NK-92 treated with Interleukin-12 subunit alpha and Interleukin-12 subunit beta, amount 100 ng/mL, for 24 hours (cell line): ENCODE results near the gene NPAS4.
"Not testable (repeated sequence)": the region's sequence is repeated elsewhere in the genome, so short reads cannot be mapped to it uniquely, and the experiment has no call there.

Experiments
- DNase-seq: peaks from one replicate; lab custom pipeline; 2025; lab: John Stamatoyannopoulos, UW

Gene NPAS4

DNA sequence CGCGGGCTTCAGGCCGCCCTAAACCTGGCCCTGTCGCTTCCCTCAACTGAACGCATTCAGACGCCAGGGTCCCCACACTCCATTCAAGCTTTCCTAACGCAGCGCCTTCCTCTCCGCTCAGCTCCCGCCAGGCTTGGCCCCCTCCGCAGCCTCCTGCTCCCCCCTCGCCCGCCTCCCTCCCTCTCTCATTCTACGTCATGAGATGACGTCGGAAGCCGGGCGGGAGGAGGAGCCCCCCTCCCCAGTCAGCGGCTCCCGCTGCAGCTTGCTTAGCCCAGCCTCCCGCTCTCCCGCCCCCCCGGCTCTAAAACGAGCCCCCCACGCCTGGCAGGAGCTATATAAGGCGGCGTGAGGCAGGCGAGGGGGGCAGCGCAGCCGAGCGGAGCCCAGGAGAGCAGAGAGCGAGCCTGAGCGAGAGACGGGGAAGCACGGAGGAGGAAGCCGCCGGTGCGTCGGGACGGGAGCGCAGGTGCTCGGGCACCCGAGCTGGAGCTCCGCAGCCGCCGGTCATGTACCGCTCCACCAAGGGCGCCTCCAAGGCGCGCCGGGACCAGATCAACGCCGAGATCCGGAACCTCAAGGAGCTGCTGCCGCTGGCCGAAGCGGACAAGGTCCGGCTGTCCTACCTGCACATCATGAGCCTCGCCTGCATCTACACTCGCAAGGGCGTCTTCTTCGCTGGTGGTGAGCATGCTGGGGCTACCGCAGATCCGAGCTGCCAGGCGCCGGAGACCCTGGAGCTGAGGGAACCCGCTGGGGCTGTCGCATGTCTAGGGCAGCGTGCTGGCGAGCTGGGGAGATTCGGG is at the start of gene NPAS4:
NPAS4 (plus strand) TSS at position 365 of the 806 bp plus-strand sequence; CDS start at position 510, 145 bp downstream.
- DNase-seq: no peak

DNA sequence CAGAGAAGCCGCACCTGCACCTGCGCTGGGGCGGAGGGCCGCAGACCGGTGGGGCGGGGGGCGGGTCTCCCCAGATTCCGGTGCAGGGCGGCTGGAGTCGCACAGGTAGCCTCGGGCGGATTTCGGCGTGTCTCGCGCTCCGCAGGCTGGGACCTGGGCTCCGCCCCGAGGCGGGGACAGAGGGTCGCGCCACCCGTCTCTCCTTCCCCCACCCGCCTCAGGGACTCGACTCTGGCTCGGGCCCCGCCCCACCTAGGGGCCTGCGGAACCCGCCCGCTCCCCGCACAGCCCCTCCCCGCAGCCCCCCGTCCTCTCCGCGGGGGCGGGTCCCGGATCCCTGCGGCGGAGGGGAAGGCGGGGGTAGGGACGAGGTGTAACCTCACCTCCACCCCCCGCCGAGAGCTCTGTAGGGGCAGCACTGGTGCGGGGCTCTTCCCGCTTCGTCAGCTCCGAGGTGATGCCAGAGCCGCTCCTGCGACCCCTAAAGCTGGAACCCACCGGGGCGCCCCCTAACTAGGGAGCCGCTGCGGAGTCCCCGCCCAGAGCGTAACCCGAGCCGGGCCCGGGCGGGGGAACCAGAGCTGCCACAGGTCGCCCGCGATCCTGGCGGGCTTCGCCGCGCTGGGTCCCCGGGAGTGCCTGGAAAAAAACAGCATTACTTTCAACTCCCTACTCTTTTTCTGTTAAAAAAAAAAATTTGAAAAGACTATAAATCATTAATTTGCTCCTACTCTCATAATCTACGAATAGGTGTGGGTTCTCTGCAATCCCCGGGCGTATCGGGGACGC is 49.0 kb upstream of the NPAS4 start, which contains the start of gene SLC29A2:
SLC29A2 (minus strand) TSS at position 134 of the 789 bp plus-strand sequence. CDS start 169 bp downstream, outside the sequence.
- no peak for DNase-seq

- DNase-seq: no peak
Measured at GRCh38 chr11:66373265-66373664, 47.6 kb upstream of the NPAS4 start.

DNA sequence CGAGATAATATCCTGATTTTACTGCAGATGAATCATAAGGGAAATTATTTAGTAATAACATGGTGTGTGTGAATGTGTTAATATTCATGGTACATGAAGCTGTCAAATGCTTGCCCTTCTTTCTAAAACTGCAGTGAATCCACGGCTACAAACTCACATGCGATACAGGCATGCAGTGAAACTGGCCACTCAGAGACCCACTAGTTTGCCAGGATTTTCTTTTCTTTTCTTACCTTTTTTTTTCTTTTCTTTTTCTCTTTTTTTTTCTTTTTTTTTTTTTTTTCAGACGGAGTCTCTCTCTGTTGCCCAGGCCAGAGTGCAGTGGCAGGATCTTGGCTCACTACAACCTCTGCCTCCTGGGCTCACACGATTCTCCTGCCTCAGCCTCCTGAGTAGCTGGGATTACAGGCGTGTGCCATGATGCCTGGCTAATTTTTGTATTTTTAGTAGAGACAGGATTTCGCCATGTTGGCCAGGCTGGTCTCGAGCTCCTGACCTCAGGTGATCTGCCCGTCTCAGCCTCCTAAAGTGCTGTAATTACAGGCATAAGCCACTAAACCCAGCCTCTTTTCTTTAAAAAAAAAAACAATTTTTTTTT is 47.0 kb upstream of the NPAS4 start:
- not testable (repeated sequence) for DNase-seq

DNA sequence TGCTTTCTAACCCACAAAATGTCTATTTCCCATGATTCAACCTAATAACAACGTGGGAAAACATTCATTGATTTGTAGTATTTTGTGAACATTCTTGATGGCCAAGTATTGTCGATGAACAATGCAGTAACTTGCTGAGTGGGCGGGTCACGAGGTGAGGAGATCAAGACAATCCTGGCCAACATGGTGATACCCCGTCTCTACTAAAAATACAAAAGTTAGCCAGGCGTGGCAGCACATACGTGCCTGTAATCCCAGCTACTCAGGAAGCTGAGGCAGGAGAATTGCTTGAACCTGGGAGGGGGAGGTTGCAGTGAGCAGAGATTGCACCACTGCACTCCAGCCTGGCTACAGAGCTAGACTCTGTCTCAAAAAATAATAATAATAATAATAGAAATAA is 40.6 kb upstream of the NPAS4 start:
- not testable (repeated sequence) for DNase-seq

DNA sequence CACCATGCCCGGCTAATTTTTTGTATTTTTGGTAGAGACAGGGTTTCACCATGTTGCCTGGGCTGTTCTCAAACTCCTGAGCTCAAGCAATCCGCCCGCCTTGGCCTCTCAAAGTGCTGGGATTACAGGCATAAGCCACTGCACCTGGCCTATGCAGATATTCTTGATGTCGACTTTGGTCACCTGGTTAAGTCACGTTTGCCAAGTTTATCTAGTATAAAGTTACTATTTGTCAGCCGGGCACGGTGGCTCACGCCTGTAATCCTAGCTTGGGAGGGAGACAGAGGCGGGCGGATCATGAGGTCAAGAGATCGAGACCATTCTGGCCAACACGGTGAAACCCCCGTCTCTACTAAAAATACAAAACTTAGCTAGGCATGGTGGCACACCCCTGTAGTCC is 36.5 kb upstream of the NPAS4 start:
- not testable (repeated sequence) for DNase-seq

- peak; percentile 60 for DNase-seq
Measured at GRCh38 chr11:66386171-66387069, 34.4 kb upstream of the NPAS4 start.

GRCh38 chr11:66388780-66389386 is 32.0 kb upstream of the NPAS4 start:
- peak; percentile 35 for DNase-seq

- no peak for DNase-seq
Measured at GRCh38 chr11:66391322-66391721, 29.5 kb upstream of the NPAS4 start.

DNA sequence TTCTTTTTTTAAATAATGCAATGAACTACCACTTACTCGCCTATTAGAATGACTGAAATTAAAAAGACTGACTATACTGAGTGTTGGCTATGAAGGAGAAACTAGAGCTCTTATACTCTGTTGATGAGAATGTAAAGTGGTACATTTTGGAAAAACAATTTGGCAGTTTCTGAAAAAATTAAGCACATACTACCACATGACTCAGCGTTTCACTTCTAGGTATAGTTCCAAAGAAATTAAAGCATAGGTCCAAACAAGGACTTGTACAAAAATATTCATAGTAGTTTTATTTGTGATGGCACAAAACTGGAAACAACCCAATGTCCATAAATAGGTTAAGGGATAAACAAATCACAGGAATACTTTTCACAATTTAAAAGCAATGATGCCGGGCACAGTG is 26.9 kb upstream of the NPAS4 start:
- DNase-seq: no peak

GRCh38 chr11:66407651-66408050 is 13.2 kb upstream of the NPAS4 start:
- no peak for DNase-seq

GRCh38 chr11:66408488-66409214 is 12.2 kb upstream of the NPAS4 start:
- DNase-seq: peak; percentile 68

DNA sequence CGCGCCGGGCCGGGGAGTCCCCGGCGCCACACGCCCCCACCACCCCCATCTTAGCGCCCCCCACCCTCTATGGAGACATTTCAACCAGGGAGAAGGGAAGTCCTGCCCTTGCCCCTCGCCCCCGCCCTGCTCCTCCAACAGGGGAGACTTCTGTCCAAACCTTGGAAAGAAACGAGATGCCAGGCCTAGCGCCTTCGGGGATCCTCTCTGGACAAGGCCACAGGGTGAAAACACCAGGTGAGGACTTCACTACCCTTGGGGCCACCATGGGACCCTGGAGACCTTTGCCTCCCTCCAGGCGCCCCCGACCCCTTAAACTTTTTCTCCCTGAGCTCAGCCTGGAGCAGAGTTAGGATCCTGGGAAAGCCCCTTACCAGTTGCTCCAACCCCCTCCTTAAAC is 11.6 kb upstream of the NPAS4 start:
- DNase-seq: no peak

DNA sequence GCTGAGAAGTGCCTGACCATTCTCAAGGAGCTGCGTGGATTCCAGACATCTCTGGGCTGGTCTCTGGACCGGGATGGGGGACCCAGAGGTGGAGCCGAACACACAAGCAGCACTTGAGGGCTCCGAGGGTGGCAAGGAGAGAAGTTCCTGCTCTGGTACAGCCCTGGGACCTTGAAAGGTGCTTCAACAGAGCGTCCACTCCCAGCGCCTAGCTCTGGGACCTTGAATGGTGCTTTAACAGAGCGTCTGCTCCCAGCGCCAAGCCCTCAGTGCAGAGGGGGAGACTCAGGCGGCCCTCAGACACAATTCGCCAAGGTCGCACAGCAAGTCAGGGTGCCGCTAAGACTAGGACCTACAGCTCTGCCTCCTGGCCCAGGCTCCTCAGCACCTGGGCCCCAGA is 10.6 kb upstream of the NPAS4 start:
- DNase-seq: no peak

DNA sequence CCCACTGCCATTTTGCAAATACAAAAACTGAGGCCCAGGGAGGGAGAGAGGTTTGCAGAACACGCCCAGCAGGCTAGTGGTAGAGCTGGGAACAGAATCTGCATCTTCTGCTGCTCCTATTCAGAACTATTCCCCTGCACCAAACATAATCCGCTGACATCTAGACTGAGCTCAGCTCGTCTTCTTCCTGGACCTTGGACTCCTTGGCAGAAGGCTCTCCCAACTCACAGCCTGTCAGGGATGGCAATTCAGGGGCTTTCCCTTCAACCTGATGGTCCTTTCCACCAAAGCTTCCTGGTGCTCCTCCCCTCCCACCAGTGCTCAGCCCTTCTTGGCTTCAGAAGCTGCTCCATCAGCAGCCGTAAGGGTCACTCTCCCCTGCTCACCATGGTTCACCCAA is 9.5 kb upstream of the NPAS4 start:
- DNase-seq: no peak

GRCh38 chr11:66412110-66412509 is 8.7 kb upstream of the NPAS4 start:
- no peak for DNase-seq

DNA sequence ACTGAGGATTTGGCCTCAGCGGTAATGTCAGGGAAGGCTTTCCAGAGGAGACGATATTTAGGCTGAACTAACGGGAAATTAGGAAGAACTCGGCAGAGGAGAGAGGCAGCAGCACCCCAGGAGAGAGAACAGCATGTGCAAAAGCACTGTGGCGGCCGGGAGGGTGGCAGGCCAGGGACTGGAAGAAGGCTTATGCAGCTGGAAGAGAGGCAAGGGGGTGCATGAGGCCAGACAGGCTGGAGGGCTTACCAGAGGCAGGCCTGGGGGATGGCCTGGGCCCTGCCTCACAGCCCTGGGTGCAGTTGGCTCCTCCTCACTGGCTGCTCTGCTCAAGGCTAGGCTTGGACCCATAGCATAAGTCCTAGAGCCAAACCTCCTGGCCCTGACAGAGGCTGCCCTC is 7.7 kb upstream of the NPAS4 start:
- DNase-seq: no peak

GRCh38 chr11:66414120-66414934 is 6.5 kb upstream of the NPAS4 start:
- DNase-seq: no peak

GRCh38 chr11:66415423-66415822 is 5.4 kb upstream of the NPAS4 start:
- no peak for DNase-seq

GRCh38 chr11:66417000-66417399 is 3.8 kb upstream of the NPAS4 start:
- DNase-seq: no peak
